Measurements from ENCODE around the gene ARHGEF4.
"Not testable (repeated sequence)": the region's sequence is repeated elsewhere in the genome, so short reads cannot be mapped to it uniquely, and the experiment has no call there.

ARHGEF4 gene

DNA sequence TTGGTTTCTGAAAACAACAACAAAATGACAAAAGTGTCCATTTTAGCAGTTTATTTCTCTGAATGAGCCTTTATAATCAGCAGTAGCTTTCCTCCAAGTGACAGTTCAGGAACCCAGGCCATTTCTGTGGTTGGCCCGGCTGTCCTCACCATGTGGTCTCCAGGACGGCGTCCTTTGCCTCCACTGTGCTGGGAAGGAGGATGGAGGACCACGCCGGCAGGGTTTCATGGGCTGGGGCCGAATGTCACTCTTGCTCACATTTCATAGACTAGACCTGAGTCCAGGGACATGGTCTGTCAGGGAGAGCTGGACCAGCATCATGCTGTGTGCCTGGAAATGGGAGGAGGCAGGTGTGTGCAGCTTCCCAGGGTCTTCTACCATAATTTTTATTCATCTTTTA lies 50.9 kb downstream of the ARHGEF4 start:
- no peak for DNase-seq

GRCh38 chr2:130890941-130891669 lies 54.4 kb downstream of the ARHGEF4 start:
- no peak for DNase-seq

GRCh38 chr2:130891966-130892365 lies 55.3 kb downstream of the ARHGEF4 start:
- no peak for DNase-seq

DNA sequence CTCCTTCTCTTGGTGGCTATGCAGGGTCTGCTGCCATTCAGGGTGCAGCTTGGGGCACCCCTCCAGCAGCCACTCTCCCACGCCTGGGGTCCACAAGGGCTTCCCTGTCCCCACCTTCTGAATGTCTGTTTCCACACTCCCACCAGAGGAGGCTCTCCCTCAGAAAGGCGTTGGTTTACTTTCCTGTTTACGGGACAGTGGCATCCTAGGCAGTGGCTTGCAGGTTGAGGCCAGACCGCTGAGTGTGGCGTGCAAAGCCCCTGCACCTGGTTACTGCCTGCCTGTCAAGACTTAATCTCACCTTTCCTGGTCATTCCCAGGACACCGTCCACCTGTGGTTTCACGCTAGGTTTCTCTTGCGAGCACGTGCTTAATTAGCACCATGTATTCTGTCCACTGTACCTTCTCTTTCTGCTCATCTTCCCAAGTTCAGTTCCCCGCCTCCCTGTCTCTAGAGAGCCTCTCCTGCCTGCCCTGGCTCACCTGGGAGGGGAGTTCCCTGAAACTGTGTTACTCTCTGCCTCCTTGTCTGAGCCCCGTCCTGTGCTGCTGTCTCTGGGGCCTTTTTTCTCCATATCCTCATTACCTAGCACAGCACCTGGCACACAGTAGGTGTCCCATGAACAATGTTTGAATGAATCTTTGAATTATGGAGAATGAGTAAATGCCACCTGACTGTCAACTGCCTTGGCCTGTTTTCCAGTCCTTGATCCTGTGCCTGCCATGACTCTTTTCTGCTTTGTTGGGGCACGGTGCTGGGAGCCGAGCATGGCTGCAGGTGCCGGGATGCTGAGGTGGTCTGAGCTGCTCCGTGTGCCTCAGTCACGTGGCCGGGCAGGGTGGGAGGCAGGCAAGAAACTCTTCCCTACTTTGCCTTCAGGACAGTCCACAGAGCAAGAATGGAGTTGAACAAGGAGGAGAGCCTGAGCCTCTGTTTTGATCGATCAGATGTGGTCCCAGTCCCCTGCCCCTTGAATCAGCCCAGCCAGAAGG lies 56.4 kb downstream of the ARHGEF4 start:
- no peak for DNase-seq

- no peak for DNase-seq
Measured at GRCh38 chr2:130894326-130894942, 57.7 kb downstream of the ARHGEF4 start.

GRCh38 chr2:130896813-130897212 lies 60.1 kb downstream of the ARHGEF4 start:
- DNase-seq: no peak

DNA sequence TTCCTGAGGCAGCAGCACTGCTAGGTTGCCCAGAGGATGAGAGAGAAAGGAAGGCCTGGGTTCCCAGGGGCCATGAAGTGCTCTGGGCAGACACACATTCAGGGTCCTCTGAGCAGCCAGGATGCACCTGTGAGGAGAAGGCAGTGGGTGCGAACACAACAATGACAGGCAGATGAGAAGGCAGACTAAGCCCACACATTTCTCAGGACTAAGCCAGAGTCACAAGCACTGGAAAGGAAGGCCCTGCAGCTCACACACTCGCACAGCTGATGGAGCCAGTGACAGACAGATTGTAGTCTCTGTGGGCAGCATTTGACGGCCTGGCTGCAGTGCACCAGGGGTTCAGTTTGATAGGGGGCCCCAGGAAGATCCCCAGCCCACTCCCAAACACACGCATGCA lies 61.8 kb downstream of the ARHGEF4 start:
- DNase-seq: no peak

DNA sequence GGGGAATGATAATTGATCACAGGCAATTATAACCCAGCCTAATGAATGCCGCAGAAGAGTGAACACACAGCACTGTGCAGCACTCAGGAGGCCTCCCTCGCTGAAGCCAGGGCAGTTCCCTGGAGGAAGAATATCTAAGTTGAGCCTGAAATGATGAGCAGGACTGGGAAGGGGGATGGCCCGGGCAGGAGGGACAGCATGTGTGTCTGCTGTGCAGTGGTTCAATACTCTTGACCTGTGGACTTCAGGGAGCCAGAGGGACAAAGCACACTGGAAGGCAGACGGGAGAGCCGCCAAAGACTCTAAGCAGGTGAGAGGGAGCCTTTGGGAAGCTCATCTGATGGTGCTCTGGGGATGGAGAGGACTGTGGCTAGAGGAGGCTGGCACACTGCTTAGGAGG lies 62.6 kb downstream of the ARHGEF4 start:
- DNase-seq: no peak

GRCh38 chr2:130901061-130901460 lies 64.3 kb downstream of the ARHGEF4 start:
- no peak for DNase-seq

GRCh38 chr2:130901626-130902025 lies 64.9 kb downstream of the ARHGEF4 start:
- DNase-seq: not testable (repeated sequence)

- DNase-seq: no peak
Measured at GRCh38 chr2:130908832-130909231, 72.1 kb downstream of the ARHGEF4 start.

DNA sequence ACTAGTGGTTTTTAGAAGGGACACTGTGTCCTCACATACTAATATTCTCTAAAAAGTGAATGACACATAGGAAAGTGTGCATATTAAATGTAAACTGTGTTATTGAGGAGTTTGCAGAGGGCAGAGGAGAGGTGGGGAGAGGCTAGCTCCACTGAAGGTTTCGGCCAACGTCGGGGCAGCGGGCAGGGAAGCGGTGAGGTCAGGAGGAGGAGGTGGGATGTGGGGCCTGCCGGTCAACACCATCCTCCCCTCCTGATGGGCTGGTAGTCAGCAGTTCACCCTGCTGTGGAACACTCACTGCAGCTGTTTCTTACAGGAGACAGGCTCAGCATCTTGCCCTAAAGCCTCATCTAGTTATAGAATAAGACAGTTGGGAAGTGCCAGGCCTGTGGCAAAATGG lies 74.2 kb downstream of the ARHGEF4 start:
- DNase-seq: no peak

- no peak for DNase-seq
Measured at GRCh38 chr2:130911482-130911881, 74.8 kb downstream of the ARHGEF4 start.

DNA sequence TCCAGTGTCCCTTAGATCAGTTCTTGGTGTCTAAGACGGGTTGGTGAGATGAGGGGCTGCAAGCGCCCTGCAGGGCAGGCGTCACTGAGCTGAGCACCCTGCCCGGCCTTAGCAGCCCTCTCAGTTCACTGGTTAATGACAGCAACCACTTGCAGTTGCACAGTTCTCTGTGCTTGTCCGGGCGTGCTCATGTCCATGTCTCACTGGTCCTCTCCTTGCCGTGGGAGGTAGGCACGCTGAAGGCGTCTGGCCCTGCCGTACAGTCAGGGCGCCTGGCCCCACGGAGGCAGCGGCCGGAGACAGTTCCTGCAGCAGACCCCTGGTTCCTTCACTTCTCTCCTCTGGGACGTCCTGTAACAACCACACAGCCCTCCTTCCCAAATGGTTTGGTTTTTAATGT lies 75.3 kb downstream of the ARHGEF4 start:
- DNase-seq: no peak

- DNase-seq: no peak
Measured at GRCh38 chr2:130912471-130912870, 75.8 kb downstream of the ARHGEF4 start.

DNA sequence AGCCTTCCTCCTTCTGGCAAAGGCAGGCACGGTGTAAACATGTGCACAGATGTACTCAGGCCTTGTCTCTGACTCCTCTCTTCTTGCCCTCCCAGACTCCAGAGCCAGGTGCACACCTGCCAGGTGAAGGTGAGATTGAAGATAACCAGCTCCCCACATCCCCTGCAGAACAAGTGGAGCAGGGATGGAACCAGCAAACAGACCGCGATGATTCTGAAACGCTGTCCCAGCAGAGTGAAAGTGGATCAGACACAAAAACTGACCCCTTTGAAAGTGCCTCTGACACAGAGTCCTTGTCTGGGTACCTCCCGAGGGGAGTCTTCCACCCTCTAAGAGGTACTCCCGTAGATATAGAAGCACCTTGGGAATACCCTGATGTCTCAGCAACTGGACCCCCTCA lies 77.2 kb downstream of the ARHGEF4 start:
- no peak for DNase-seq

- no peak for DNase-seq
Measured at GRCh38 chr2:130915149-130915548, 78.4 kb downstream of the ARHGEF4 start.

DNA sequence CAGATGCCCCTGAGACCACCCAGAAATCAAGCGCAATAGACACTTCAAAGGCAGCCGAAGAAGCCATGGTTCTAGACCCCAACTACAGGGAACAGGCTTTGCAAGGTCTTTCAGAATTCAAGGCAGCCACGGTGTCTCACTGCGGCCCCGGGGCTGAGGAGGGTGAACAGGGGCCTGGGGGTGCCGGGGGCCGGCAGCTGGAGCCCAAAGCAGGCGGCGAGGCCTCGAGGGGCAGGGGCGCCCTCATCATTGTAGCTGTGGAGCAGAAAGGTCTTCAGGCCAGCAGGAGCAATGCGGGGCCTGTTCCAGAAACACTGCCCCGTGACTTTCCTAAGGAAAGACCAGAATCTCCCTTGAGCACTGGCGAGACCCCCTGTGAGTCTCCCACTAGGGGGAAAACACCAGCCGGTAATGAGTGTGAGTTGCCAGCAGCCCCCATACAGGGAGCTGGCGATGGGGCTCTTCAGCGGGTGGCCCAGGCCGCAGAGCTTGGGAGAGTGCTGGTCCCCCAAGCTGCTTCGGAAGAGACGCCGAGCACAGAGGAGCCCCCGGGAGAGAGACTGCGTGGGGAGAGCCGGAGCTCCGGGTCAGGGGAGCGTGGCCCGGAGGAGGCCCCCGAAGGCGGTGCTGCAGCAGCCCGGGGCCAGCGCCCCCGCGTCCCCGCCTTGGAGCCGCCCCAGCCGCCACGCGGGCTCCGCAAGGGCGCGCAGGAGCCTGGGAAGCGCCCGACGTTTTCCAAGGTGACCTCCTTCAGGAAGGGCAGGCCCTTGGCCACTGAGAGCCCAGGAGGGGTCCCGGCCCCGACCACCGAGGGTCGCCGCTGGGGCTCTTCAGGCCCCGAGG lies 79.1 kb downstream of the ARHGEF4 start:
- no peak for DNase-seq

GRCh38 chr2:130916438-130916705 lies 79.7 kb downstream of the ARHGEF4 start:
- no peak for DNase-seq

GRCh38 chr2:130917006-130917688 lies 80.4 kb downstream of the ARHGEF4 start:
- no peak for DNase-seq

DNA sequence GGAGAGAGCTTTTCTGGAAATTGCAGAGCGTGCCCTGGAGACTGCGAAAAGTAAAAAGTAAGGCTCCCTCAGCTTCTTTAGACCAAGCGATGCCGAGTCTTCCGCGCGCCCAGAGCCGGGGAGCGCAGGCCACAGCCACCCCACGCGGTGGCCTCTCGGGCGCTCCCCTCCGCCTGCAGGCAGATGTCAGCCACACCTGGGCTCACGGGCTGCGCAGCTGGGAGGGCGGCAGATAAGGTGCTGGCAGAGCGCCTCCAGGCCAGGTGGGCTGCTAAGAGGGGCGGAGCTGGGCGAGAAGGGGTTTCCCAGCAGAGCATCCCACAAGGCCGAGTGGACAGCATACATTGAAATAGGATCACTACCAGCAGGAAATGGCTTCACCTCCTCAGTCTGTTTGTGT lies 81.7 kb downstream of the ARHGEF4 start:
- DNase-seq: no peak

GRCh38 chr2:130920415-130921163 lies 83.9 kb downstream of the ARHGEF4 start:
- peak; percentile 41 for DNase-seq

Data from COR-L47 (cell line).